HG02973 (cell line): ENCODE measurements around the gene FBN1.

Experiments used
- ATAC-seq: cut with Tn5 transposase; IDR thresholded peaks from one replicate; pipeline ENCODE4 v1.9.1; 2021; ENCODE audit warnings: moderate library complexity; ENCODE audit not compliant: unreplicated experiment

Gene FBN1

GRCh38 chr15:48440084-48440483 is 205.4 kb downstream of the FBN1 start:
- ATAC-seq, result no peak

- no peak for ATAC-seq
These were observed 208.3 kb downstream of the FBN1 start for GRCh38 chr15:48437178-48437577.

GRCh38 chr15:48435321-48435720 is 210.2 kb downstream of the FBN1 start:
- no peak for ATAC-seq

DNA sequence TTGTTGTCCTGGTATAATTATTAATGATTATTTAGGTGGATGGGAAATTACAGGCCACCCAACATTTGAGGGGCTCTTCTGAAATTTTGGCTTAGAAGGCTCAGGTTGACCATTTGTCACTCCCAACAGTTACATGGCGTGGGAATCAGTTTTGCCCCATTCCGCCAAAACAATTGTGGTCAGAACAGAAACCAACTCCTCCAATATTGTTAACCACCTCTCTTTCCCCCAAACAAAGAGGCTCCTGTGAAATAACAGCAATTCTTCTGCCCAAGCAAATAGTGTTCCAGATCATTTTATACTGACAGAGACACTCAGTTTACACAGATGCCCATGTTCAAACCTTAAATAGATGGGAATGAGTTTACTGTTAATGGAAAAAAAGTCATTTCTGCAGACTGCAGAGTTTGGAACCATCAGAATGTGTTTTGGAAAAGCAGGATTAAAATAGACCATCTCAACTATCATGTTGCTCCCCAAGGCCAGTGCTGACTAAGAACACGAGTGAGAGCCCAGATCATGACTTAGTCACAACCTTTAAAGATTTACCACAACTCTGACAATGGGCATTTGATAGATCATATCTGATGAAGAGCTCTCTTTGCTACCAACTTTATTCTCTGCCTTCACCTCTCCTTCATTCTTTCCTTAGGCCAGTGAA is 212.2 kb downstream of the FBN1 start:
- peak; percentile 65 for ATAC-seq

- ATAC-seq, result no peak
These were observed 212.8 kb downstream of the FBN1 start for GRCh38 chr15:48432688-48433087.

- ATAC-seq, result no peak
These were observed 217.5 kb downstream of the FBN1 start for GRCh38 chr15:48427960-48428547.

DNA sequence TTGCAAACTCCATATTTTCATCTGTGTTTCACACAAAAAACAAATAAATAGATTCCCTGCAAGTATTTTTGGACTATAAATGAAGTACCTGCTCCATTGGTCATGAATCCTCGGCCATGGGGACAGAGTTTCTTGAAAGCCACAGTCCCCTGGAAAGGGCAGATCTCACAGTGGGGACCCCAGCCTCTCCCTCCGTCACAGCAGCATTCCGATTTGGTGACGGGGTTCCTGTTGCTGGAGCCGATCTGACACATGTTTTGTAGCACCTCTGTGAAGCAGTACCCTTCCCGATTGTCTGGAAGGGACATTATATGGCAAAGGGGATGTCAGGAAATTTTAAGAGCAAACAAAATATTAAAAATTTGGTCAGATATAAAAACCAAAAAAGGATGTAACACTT is 218.0 kb downstream of the FBN1 start:
- no peak for ATAC-seq

DNA sequence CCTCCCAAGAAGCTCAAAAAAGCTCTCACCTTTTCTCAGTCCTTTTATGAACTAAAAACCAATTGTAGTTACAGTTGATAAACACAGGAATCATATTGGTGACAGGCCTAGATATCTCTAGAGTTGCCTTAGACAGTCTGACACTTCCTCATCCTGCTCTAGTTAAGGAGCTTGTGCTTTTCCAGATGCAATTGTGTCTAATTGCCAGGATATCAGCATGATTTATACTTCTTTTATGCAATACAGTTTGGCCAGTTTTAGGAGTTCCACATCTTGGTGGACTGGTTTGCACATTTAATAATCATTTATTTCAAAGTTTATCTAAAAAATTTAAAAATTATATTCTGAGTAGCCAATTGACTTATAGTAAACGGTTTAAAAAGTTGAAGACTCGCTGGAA is 218.6 kb downstream of the FBN1 start:
- ATAC-seq, result no peak

DNA sequence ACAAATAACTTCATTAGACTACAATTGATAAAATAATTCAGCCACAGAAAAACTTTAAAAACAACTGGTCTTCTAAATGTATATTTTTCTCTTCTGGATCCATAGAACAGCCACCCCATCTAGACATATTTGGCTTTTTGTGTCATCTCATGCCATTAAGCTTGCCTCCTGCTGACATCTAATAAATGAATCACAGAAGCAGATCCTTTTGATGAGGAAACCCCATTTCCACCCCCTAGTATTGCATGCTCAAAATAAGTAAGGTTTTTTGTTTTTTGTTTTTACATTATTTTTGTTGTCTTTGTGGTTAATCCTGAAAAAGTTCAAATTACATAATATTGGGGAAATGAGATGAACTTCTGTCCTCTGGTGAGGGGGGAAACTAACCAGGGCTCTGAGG is 219.5 kb downstream of the FBN1 start:
- ATAC-seq, result no peak

GRCh38 chr15:48425051-48425450 is 220.5 kb downstream of the FBN1 start:
- no peak for ATAC-seq

DNA sequence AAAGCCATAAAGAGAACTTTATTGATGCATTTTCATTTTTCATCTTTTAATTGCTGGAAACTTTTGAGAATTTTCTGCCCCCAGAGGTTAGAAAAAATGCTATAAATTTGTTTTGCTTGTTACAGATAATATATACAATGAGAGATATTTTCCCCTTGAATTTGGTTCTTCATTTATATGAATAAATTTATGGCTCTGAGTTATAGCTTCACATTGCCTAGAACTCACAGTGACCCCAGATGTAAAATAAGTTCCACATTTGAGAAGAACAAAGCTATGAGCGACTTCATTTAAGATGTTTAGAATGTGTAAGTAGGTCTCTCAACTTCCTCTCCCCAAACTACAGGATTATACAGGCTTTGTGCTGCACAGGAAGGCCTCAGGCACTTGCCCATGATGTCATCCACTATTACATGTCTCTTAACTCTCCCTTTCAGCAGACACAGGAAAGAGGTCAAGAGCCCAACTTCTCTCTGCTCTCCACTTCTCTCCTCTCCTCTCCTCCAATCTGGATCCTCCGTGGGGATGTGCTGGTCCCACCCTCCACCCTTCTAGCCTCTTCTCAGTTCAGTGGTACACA is 221.5 kb downstream of the FBN1 start:
- ATAC-seq, result no peak

DNA sequence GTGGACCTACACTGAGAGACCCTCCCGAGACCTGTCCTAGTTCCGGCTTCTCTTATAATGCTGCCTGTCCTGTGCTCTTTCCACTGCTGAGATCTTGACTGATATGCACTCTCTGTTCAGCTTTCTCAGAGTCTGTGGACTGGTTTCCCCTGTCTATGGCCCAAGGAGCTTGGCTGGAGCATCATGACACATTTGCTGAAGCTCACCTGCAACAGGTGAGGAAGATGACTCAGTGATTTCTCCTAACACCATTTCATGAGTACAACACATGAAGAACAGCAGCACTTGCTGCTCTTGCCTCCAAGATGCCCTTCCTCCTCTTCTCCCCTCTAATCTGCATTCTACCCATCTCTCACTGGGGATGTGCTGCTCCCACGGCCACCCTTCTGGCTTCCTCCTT is 222.2 kb downstream of the FBN1 start:
- no peak for ATAC-seq

GRCh38 chr15:48422401-48422800 is 223.1 kb downstream of the FBN1 start:
- ATAC-seq, result no peak

DNA sequence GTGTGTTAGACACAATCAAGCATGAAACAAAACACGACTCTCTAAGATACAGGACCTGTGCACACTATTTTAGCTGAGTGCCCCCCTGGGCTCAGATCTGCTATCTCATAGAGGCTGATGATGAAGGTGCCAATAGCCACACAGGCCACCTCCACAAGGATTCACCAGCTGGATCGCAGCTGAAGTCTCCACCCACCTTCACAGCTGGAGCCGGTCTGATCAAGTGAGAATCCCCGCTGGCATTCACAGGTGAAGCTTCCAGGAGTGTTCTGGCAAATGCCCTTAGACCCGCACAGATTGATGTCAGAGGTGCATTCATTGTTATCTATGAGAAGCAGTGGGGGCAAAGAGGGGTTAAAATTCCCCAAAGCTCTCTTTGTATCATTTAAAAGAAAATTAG is 224.1 kb downstream of the FBN1 start:
- ATAC-seq, result no peak

DNA sequence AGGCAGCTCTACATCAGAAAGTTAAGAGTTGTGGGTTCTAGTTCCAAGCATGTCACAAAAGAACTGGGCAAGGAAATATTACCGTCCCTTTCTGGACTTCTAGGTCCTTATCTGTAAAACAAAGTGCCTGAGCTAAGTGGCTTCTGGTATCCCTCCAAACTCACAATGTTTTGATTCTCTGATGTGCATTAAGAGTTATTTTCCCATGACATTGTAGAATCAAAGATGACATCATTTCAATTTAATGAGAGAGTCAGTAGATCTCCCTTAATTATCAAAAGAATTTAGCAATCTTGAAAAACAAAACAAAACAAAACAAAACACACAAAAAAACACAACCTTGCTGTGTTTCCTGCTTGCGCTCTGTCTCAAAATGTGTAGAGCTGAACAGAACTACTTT is 225.6 kb downstream of the FBN1 start:
- ATAC-seq, result no peak

DNA sequence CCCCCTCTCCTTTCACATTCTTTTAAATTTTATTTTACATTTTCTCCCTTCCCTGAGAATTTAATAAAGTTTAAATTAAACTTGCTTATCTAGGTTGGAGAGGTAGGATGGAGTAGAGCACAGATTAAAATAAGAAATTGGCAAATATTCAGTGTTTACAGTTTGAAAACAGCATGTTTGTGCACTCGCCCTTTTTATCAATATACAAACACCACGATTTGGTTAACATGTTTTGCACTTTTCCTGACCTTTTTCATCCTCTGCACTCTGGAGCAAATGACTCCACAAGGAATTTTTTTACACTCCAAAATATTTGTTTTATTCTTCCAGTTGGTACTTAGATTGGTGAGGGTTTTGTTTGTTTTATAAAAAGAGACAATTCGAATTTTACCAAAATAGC is 227.2 kb downstream of the FBN1 start:
- ATAC-seq, result no peak

GRCh38 chr15:48416301-48416700 is 229.2 kb downstream of the FBN1 start:
- ATAC-seq, result no peak

- no peak for ATAC-seq
These were observed 230.2 kb downstream of the FBN1 start for GRCh38 chr15:48415036-48415886.

- no peak for ATAC-seq
These were observed 231.5 kb downstream of the FBN1 start for GRCh38 chr15:48414015-48414414.

DNA sequence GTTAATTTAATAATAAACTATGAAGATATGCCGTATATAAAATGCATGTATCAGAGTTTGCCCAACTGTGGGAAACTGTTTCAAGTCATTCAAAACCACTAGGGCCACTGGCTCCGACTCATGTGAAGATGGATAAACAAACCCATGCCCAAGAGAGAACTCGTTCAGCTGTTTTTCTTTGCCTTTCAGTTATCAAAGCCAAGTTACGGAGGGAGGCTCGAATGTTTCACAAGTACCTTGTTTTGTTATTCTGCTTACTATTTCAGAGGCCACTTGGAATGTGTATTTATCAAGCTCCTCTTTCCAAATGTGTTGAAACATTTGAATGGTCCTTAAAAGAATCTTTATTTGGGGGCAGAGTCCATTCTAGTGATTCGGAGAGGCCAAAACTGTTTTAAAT is 232.2 kb downstream of the FBN1 start:
- no peak for ATAC-seq

DNA sequence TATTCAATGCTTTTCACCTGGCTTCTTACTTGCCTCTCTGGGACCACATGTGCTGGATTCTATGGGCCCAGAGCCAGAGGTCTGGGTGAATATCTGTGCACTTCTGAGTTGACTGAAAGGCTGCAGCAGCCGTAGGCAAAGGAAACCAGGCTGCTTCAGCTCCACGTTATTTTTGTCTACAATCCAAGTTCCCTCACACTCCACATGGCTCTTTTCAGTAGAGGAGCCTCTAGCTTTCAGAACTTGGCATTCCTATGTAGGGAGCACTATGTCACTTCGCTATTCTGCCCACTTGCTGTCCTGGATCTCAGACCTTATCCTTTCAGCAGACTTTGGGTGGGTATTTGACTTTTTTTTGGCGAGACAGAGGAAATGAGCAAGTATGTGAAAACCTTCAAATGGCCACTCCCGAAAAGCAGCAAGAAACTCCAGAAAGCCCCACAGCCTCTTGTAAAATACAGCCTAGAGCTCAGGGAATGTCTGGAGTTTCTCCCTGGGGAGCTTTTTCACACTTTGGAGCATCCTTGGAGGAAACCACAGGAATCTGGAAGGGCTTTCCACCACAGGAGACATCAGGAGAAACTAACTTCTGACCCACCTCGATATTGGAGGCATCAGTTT is 233.4 kb downstream of the FBN1 start:
- no peak for ATAC-seq
